ENCODE measurements around the gene ETNK2. TPM values are rescaled to one million over a fixed set of nuclear protein-coding genes. Genes with fewer than 3 reads are reported as not detected.

The ETNK2 gene
- total RNA-seq, 2 experiments from 2014 or later, result 1.9 TPM; not detected in 1

DNA sequence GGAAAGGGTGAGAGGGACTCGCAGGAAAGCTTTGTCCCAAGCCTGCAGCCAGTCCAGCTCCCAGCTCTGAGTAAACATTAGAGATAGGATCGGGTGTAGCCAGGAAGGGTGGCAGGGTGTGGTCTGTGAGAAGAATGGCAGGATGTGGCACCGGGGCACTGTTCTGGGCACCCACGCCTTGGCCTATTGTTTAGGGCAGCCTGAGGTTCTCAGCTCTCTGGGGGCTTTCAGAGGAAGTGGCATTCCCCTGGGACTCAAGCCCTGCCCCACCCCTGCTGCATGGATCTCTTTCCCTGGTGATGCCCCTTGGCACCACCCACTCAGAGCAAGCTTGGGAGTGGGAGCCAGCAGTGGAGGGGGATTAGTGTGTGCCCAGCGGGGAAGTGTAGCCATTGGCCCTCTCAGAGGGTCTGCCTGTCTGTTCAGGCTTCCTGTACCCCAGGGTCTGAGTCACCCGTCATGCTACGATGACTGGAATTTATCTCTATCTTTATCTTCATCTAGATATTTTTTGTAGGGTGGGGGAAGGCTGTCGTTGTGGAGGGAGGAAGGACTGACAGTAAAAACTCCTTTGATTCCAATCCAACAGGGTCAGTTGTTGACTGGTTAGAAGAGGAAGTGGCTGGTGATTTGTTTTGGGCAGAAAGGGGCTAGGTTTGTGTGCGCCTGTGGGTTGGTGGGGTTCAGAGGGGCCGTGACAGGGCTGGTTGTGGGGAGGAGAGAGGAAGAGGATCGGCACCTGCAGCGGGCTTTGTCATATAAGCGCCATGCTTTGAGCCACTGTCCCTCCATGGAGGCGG lies 47.3 kb downstream of the ETNK2 start:
- no peak overlapping the region for H3K27ac ChIP-seq (ENCODE audit: low read depth, low read length, poor library complexity, severe bottlenecking)
- no peaks in the 10 kb centered on the region for H4K20me1 ChIP-seq (ENCODE audit: insufficient read depth, low read length)
- no peaks in the 10 kb centered on the region for H3K9me2 ChIP-seq (ENCODE audit: insufficient read depth, low read length)
- intact Hi-C loops (cut with micrococcal nuclease; ENCODE audit: unreplicated experiment), result no loop called here
- no peaks in the 10 kb centered on the region for H3K36me3 ChIP-seq (ENCODE audit: insufficient read depth, low read length)
- H3K4me1 ChIP-seq (ENCODE audit: insufficient read depth, low read length, poor library complexity, severe bottlenecking), result peaks cover 11% of the 10 kb centered on the region
- no peak overlapping the region for H3K4me2 ChIP-seq (ENCODE audit: low read length)
- no peak for TF ChIP-seq EZH2phosphoT487 (IDR thresholded peaks at IDR 0.05; ENCODE audit: borderline replicate concordance, low read depth, low read length)
- TF ChIP-seq, protein P1, sequence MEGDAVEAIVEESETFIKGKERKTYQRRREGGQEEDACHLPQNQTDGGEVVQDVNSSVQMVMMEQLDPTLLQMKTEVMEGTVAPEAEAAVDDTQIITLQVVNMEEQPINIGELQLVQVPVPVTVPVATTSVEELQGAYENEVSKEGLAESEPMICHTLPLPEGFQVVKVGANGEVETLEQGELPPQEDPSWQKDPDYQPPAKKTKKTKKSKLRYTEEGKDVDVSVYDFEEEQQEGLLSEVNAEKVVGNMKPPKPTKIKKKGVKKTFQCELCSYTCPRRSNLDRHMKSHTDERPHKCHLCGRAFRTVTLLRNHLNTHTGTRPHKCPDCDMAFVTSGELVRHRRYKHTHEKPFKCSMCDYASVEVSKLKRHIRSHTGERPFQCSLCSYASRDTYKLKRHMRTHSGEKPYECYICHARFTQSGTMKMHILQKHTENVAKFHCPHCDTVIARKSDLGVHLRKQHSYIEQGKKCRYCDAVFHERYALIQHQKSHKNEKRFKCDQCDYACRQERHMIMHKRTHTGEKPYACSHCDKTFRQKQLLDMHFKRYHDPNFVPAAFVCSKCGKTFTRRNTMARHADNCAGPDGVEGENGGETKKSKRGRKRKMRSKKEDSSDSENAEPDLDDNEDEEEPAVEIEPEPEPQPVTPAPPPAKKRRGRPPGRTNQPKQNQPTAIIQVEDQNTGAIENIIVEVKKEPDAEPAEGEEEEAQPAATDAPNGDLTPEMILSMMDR (conservative IDR thresholded peaks at IDR 0.05; ENCODE audit: low read length), result no peak
- no peak overlapping the region for H3K4me3 ChIP-seq (ENCODE audit: low read depth, low read length, poor library complexity, severe bottlenecking)
- peak; percentile 20 for DNase-seq (ENCODE audit: low spot score)
- no peaks in the 10 kb centered on the region for H3K9me3 ChIP-seq (ENCODE audit: low read length)
- H2AFZ ChIP-seq (ENCODE audit: low read length), result no peak overlapping the region
- ChIA-PET CTCF (ENCODE audit: unreplicated experiment) (no interaction called here), POLR2A (no interaction called here)
- no TSS peak for BruUV-seq (replicated peaks)
- H3K79me2 ChIP-seq (ENCODE audit: insufficient read depth, low read depth, low read length), result no peaks in the 10 kb centered on the region

DNA sequence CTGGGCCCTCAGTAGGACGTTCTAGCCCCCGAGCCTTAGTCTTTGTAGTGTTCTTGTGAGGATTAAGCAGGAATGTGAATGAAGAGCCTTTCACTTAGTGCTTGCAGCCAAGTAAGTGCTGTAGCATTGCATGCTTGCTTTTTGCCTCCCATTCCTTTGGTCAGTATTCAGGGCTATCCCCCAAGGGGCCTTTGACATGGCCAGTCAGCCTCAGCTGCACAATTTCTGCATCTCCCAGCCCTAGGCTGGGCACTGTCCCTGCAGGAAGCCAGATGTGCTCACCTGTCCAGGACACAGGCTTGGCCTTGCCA lies 48.5 kb downstream of the ETNK2 start:
- H3K9me3 ChIP-seq (ENCODE audit: low read length), result no peaks in the 10 kb centered on the region
- TF ChIP-seq, protein P1 (conservative IDR thresholded peaks at IDR 0.05; ENCODE audit: low read length), result no peak
- no peak for TF ChIP-seq EZH2phosphoT487 (IDR thresholded peaks at IDR 0.05; ENCODE audit: borderline replicate concordance, low read depth, low read length)
- no peak for DNase-seq (ENCODE audit: low spot score)
- no TSS peak for BruUV-seq (replicated peaks)
- H3K36me3 ChIP-seq (ENCODE audit: insufficient read depth, low read length), result no peaks in the 10 kb centered on the region
- H2AFZ ChIP-seq (ENCODE audit: low read length), result no peak overlapping the region
- H3K4me3 ChIP-seq (ENCODE audit: low read depth, low read length, poor library complexity, severe bottlenecking), result no peak overlapping the region
- H3K4me2 ChIP-seq (ENCODE audit: low read length), result no peak overlapping the region
- no peaks in the 10 kb centered on the region for H4K20me1 ChIP-seq (ENCODE audit: insufficient read depth, low read length)
- H3K9me2 ChIP-seq (ENCODE audit: insufficient read depth, low read length), result no peaks in the 10 kb centered on the region
- H3K79me2 ChIP-seq (ENCODE audit: insufficient read depth, low read depth, low read length), result no peaks in the 10 kb centered on the region
- intact Hi-C loops (cut with micrococcal nuclease; ENCODE audit: unreplicated experiment), result no loop called here
- H3K27ac ChIP-seq (ENCODE audit: low read depth, low read length, poor library complexity, severe bottlenecking), result no peak overlapping the region
- ChIA-PET CTCF (ENCODE audit: unreplicated experiment) (no interaction called here), POLR2A (no interaction called here)
- peaks cover 11% of the 10 kb centered on the region for H3K4me1 ChIP-seq (ENCODE audit: insufficient read depth, low read length, poor library complexity, severe bottlenecking)

DNA sequence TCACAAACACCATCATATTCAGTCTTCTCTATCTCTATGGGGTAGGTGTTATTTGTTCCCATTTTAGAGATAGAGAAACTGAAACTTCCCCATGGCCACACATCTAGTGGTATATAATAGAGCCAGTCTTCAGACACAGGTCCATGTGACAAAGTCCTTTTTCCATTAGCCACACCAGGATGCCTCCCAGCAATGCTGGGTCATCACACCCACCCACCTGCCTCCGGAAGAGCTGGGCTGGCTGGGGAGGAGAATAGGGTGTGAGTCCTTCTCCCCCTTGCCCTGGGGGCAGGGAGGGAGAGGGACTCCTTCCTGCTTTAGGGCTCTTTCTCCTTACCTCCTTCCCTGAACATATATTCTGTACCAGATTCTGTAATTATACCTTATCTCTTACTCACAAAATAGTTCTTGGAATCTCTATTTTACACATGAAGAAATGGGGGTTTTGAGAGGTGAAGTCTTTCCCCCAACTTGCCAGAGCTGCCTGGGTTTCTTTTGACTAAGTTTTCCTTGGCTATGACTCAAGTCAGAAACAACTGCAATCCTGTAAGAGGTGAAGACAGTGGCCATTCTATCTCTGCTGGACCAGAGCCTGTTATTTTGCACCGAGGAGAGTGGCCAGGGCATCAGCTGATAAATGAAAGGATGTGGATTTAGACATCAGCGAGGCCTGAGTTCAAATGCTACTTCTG lies 49.0 kb downstream of the ETNK2 start:
- no peaks in the 10 kb centered on the region for H3K36me3 ChIP-seq (ENCODE audit: insufficient read depth, low read length)
- no peaks in the 10 kb centered on the region for H3K79me2 ChIP-seq (ENCODE audit: insufficient read depth, low read depth, low read length)
- no peak overlapping the region for H3K27ac ChIP-seq (ENCODE audit: low read depth, low read length, poor library complexity, severe bottlenecking)
- DNase-seq (ENCODE audit: low spot score), result no peak
- no peak overlapping the region for H3K4me2 ChIP-seq (ENCODE audit: low read length)
- intact Hi-C loops (cut with micrococcal nuclease; ENCODE audit: unreplicated experiment), result no loop called here
- TF ChIP-seq, protein P1 (conservative IDR thresholded peaks at IDR 0.05; ENCODE audit: low read length), result no peak
- TF ChIP-seq EZH2phosphoT487 (IDR thresholded peaks at IDR 0.05; ENCODE audit: borderline replicate concordance, low read depth, low read length), result no peak
- peaks cover 11% of the 10 kb centered on the region for H3K4me1 ChIP-seq (ENCODE audit: insufficient read depth, low read length, poor library complexity, severe bottlenecking)
- no TSS peak for BruUV-seq (replicated peaks)
- no peaks in the 10 kb centered on the region for H4K20me1 ChIP-seq (ENCODE audit: insufficient read depth, low read length)
- no peak overlapping the region for H3K4me3 ChIP-seq (ENCODE audit: low read depth, low read length, poor library complexity, severe bottlenecking)
- H2AFZ ChIP-seq (ENCODE audit: low read length), result no peak overlapping the region
- H3K9me3 ChIP-seq (ENCODE audit: low read length), result no peaks in the 10 kb centered on the region
- ChIA-PET CTCF (ENCODE audit: unreplicated experiment) (no interaction called here), POLR2A (no interaction called here)
- H3K9me2 ChIP-seq (ENCODE audit: insufficient read depth, low read length), result no peaks in the 10 kb centered on the region

All from OCI-LY7 (cell line).